DOHH2 (cell line): ENCODE data around the gene ARHGAP6.

Experiments used
- CTCF ChIP-seq: fragments of 200-600 bp; sonication (generic); IDR thresholded peaks from one replicate; pipeline ENCODE4 v1.5.1; 2014; ENCODE audit warnings: antibody characterized with exemption, mild to moderate bottlenecking, low read depth, low read length; ENCODE audit not compliant: poor library complexity, severe bottlenecking
- EZH2phosphoT487 ChIP-seq: fragments of 200-600 bp; sonication (generic); IDR thresholded peaks from 2 replicates; pipeline ENCODE4 v1.6.1; 2017; ENCODE audit warnings: borderline replicate concordance, mild to moderate bottlenecking, antibody characterized with exemption, low read length, moderate library complexity, mixed read lengths

DNA sequence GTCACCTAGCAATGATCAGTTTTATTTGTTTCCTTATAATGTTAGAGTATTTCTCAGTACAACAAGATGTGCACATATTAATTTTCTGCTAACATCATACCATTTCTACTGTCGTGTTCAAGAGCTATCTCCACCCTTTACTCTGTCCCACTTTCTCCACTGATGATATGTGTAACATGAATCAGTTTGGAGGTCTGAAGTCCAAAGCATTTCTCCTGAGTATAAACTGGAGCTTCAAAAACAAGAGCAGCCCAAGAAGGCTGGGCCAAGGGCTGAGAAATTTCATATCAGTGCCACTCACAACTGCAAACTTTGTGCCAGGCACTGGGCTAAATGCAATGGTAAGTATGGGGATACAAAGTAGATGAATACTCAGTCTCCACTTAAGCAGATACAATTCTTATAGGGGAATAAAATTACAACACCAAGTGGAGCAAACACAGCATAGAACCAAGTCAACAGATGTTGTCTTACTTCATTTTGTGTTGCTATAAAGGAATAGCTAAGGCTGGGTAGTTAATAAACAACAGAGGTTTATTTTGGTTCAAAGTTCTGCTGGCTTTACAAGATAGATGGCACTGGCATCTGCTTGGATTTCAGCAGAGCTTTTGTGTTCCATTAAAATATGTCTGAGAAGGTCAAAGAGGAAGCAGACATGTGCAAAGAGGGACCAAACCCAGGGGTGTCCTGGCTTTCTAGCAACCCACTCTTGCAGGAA, 328.3 kb downstream of the ARHGAP6 start:
- TF ChIP-seq CTCF (no peak), EZH2phosphoT487 (no peak)
